Measurements from ENCODE around the gene DMAC2L. TPM values are rescaled to one million over a fixed set of nuclear protein-coding genes. Genes with fewer than 3 reads are reported as not detected.

Gene DMAC2L
- total RNA-seq, 4 donors from 2014 or later, result 7.5 to 23.1 (median 20.4) TPM

DNA sequence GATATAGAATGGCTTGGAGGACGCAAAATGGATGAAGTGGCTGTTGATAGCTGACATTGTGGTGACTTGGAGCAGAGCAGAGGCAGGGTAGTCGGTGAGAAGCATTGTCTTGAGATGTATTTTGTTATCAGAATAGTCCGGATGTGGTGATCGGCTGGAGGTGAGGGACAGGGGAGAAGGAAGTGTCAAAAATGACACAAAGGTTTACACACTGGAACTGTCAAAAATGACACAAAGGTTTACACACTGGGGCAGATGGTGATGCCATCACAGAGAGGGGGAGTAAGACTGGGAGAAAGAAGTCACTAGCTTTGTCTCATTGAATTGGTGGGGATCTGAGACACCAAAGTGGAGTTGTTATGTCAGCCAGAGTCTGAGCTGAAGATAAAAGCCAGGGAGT is 54.5 kb downstream of the DMAC2L start:
- no peak overlapping the region for H3K27ac ChIP-seq

DNA sequence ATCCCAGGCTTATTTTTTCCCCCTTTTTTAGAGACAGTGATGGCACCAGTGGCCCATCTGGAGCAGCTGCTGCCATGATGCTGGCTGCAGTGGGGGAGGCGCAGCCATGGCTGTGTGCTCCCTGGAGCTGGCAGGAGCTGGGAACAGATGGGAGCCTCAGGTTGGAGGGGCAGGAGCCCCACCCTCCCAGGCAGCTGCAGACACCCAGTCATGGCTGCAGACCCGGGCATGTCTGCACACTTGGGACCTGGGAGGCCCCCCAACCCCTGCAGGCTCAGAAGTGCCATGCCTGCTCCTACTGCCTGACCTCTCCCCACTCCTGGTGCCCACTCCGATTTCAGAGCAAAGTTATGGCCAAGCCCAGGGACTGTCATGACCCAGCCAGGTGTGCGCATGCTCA is 59.4 kb downstream of the DMAC2L start:
- Histone ChIP-seq H3K27me3 (no peaks in the 10 kb centered on the region), H3K9me3 (no peaks in the 10 kb centered on the region), H3K36me3 (no peaks in the 10 kb centered on the region), H3K27ac (no peak overlapping the region), H3K4me3 (no peak overlapping the region), H3K4me1 (no peaks in the 10 kb centered on the region)
- 90 to 92% methylated on average over 3 to 4 of the region's 4 CpGs for WGBS, 2 donors
- no peak for DNase-seq (ENCODE audit: low spot score in 2 of 2)
- TF ChIP-seq, protein P1, sequence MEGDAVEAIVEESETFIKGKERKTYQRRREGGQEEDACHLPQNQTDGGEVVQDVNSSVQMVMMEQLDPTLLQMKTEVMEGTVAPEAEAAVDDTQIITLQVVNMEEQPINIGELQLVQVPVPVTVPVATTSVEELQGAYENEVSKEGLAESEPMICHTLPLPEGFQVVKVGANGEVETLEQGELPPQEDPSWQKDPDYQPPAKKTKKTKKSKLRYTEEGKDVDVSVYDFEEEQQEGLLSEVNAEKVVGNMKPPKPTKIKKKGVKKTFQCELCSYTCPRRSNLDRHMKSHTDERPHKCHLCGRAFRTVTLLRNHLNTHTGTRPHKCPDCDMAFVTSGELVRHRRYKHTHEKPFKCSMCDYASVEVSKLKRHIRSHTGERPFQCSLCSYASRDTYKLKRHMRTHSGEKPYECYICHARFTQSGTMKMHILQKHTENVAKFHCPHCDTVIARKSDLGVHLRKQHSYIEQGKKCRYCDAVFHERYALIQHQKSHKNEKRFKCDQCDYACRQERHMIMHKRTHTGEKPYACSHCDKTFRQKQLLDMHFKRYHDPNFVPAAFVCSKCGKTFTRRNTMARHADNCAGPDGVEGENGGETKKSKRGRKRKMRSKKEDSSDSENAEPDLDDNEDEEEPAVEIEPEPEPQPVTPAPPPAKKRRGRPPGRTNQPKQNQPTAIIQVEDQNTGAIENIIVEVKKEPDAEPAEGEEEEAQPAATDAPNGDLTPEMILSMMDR (IDR thresholded peaks at IDR 0.05), result no peak
- TF ChIP-seq POLR2A (IDR thresholded peaks at IDR 0.05) (no peak), EP300 (IDR thresholded peaks at IDR 0.05) (no peak)

More for the DNA sequence above, 54.5 kb downstream of the DMAC2L start:
- DNase-seq (ENCODE audit: low spot score in 2 of 2), result no peak
- Histone ChIP-seq H3K36me3 (no peaks in the 10 kb centered on the region), H3K27me3 (no peaks in the 10 kb centered on the region), H3K9me3 (no peaks in the 10 kb centered on the region), H3K4me3 (no peak overlapping the region), H3K4me1 (peaks cover 0 to 15% (median 2%) of the 10 kb centered on the region in 4 donors)
- WGBS, 2 donors, result 89 to 91% methylated on average over 4 of the region's 4 CpGs
- TF ChIP-seq, protein P1 (IDR thresholded peaks at IDR 0.05), result no peak
- no peak for TF ChIP-seq POLR2A (IDR thresholded peaks at IDR 0.05)
- TF ChIP-seq EP300 (IDR thresholded peaks at IDR 0.05), result no peak

GRCh38 chr14:50373959-50374358 is 61.8 kb downstream of the DMAC2L start:
- no peaks in the 10 kb centered on the region for H3K4me1 ChIP-seq
- peaks cover 0 to 7% (median 0%) of the 10 kb centered on the region in 3 donors for H3K36me3 ChIP-seq
- no peak overlapping the region for H3K4me3 ChIP-seq
- TF ChIP-seq POLR2A (IDR thresholded peaks at IDR 0.05) (no peak), EP300 (IDR thresholded peaks at IDR 0.05) (no peak)
- TF ChIP-seq, protein P1 (IDR thresholded peaks at IDR 0.05), result no peak
- WGBS, 2 donors, result 87 to 96% methylated on average over 3 of the region's 3 CpGs
- no peaks in the 10 kb centered on the region for H3K9me3 ChIP-seq
- DNase-seq (ENCODE audit: low spot score in 2 of 2), result no peak
- H3K27ac ChIP-seq, result no peak overlapping the region
- H3K27me3 ChIP-seq, result no peaks in the 10 kb centered on the region

- no peak overlapping the region for H3K27ac ChIP-seq
- no peak for TF ChIP-seq EP300 (IDR thresholded peaks at IDR 0.05)
- TF ChIP-seq, protein P1 (IDR thresholded peaks at IDR 0.05), result no peak
- TF ChIP-seq POLR2A (IDR thresholded peaks at IDR 0.05), result no peak
- no peak for DNase-seq (ENCODE audit: low spot score in 2 of 2)
- no peaks in the 10 kb centered on the region for H3K9me3 ChIP-seq
- WGBS, 2 donors, result 95 to 99% methylated on average over 5 of the region's 5 CpGs
- no peak overlapping the region for H3K4me3 ChIP-seq
- no peaks in the 10 kb centered on the region for H3K27me3 ChIP-seq
- no peaks in the 10 kb centered on the region for H3K4me1 ChIP-seq
- H3K36me3 ChIP-seq, result peaks cover 0 to 17% (median 0%) of the 10 kb centered on the region in 3 donors
Observed at GRCh38 chr14:50375760-50376159, 63.6 kb downstream of the DMAC2L start.

Small RNA genes within 50 kb of the gene (small RNA-seq; reads per million reads assigned to genes)
- gene MIR4504, result not detected

Other genes with a start within 250 kb of the DMAC2L start
- gene VCPKMT, start 195.8 kb upstream of the DMAC2L start, total RNA-seq, result 1 to 10 TPM; 4.7 to 9.6 (median 5.9) TPM
- gene SOS2, start 80.7 kb upstream of the DMAC2L start, total RNA-seq, result 10 to 100 TPM; 30.9 to 41.5 (median 38.0) TPM
- 10 to 100 TPM in 1 of 4 donors, 1 to 10 TPM in 3; 2.0 to 16.2 (median 3.9) TPM for gene L2HGDH, start 95 bp upstream of the DMAC2L start, total RNA-seq
- gene CDKL1, start 84.6 kb downstream of the DMAC2L start, total RNA-seq, result 10 to 100 TPM in 1 of 4 donors, 1 to 10 TPM in 3; 8.2 to 22.5 (median 9.5) TPM
- gene MAP4K5, start 220.2 kb downstream of the DMAC2L start, total RNA-seq, result 100 to 1,000 TPM; 216 to 288 (median 279) TPM
- 10 to 100 TPM; 13.5 to 34.7 (median 23.3) TPM for gene ATL1, start 247.8 kb downstream of the DMAC2L start, total RNA-seq

Data from tibial nerve (tissue), 4 donors.